Retina (tissue), 1 donor: ENCODE results near the gene CIPC.

Source experiments
- DNase-seq: peaks from one replicate; pipeline ENCODE4 v3.0.0-alpha.2; 2016

CIPC gene

DNA sequence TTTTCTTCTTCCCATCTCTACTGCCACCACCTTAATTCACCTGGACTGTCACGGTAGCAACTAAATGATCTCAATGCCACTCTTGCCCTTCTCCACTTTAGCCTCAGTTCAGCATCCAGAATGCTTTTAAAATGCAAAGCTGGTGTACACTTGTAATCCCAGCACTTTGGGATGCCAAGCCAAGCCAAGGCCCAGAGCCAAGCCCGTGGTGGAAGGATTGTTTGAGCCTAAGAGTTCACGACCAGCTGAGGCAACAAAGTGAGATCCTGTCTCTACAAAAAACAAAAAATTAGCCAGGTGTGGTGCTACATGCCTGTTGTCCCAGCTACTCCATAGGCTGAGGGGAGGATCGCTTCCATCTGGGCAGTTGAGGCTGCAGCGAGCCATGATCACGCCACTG, 5.9 kb downstream of the CIPC start:
- no peak for DNase-seq

GRCh38 chr14:77104393-77104792, 6.3 kb downstream of the CIPC start:
- DNase-seq = no peak

GRCh38 chr14:77105145-77105939, 7.3 kb downstream of the CIPC start:
- no peak for DNase-seq

- no peak for DNase-seq
Measured at GRCh38 chr14:77106666-77107065, 8.6 kb downstream of the CIPC start.

- DNase-seq = no peak
Measured at GRCh38 chr14:77107228-77107627, 9.2 kb downstream of the CIPC start.

DNA sequence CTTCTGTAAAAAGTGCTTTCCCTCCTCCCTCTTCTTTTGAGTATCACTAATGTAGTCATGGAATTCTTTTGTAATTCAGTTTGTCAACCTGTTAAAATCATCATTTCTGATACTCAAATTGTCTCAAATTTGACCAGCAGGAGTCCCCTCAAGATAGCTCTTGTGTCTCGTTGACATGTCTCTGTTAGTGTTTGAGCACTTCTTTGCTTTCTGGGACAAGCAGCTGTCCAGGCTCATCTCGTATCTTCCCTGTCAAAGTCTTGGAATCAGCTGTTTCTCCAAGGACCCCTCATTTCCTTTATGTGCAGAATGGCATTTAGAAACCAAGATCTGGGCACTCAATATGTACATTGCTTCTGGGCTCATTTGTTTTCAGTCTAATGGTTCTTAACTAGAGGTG, 10.7 kb downstream of the CIPC start:
- DNase-seq = no peak

- no peak for DNase-seq
Measured at GRCh38 chr14:77109656-77110055, 11.6 kb downstream of the CIPC start.

- DNase-seq = no peak
Measured at GRCh38 chr14:77110286-77110685, 12.2 kb downstream of the CIPC start.

DNA sequence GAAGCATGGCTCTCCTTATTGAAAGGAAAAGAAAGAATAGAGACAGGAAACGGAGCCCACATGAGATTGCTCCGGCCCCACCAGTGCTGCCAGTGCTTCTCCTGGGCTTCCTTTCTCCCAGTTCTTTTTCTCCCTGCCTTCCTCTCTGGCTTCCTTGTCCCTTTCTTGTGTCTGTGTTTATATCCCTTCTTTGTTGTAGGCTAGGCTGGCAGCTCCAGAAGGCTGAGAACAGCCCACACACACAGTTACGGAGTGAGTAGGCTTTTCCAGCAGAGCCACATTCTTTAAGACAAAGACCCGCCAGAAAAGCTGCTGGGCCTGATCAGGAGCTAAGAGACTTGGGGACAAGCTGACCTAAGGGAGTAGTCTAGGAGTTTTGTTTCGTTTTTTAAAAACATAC, 13.0 kb downstream of the CIPC start:
- peak; percentile 64 for DNase-seq

DNA sequence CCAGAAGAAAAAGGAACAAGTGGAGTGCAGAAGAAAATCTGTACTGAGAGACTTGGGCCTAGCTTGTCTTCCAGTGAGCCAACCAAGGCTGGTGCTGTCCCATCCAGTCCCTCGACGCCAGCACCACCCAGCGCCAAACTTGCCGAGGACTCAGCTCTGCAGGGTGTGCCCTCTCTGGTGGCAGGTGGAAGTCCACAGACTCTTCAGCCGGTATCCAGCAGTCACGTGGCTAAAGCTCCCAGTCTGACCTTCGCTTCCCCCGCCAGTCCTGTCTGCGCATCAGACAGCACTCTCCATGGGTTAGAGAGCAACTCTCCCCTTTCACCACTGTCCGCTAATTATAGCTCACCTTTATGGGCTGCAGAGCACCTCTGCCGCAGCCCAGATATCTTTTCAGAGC, 15.6 kb downstream of the CIPC start:
- no peak for DNase-seq

- no peak for DNase-seq
Measured at GRCh38 chr14:77114609-77115008, 16.6 kb downstream of the CIPC start.

GRCh38 chr14:77116172-77116817, 18.2 kb downstream of the CIPC start:
- DNase-seq = no peak

DNA sequence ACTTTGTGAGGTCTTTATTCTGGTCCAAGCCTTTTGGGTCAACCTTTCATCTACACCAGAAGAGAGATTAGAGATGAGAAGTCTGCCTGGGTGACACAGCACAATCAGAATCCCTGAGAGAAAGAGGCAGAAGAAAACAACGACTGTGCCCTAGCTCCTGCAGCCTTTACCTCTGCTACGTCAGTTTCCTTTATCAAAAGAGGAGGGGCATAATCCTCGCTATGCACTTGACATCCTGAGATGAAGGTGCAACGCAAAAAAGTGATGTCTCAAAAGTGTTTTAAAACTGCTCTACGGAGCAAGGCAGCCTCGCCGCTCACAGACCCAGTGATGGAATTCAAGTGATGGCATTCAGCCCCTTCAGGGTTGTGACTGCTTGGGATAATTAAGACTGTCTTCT, 21.8 kb downstream of the CIPC start:
- DNase-seq = no peak

GRCh38 chr14:77120771-77121743, 23.0 kb downstream of the CIPC start:
- peak; percentile 49 for DNase-seq

DNA sequence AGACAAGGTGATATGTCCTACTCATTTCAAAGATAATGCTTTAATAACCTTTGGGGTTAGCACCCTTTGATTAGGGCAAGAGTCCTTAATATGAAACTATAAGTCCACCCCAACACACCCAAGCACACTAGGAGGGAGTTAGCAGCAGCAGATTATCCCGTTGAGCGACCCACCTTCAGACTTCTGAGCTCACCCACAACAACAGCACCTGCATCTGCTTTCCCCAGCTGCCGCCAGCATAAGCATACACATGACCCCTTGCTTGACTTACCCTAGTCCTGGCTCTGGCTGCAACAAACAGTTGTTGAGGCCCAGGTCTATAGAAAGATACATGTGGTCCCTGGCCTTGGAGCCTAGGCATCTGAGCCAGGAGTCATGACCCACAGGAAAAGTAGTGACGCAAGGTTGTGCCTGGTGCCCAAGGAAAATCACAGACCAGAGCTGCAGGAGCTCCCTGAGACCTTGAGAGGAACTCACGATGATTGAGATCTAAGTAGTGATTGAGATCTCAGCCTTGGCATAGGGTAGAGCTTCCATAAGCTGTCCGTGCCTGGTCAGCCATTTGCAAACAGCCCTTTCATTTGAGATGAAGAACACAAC, 24.6 kb downstream of the CIPC start:
- no peak for DNase-seq

DNA sequence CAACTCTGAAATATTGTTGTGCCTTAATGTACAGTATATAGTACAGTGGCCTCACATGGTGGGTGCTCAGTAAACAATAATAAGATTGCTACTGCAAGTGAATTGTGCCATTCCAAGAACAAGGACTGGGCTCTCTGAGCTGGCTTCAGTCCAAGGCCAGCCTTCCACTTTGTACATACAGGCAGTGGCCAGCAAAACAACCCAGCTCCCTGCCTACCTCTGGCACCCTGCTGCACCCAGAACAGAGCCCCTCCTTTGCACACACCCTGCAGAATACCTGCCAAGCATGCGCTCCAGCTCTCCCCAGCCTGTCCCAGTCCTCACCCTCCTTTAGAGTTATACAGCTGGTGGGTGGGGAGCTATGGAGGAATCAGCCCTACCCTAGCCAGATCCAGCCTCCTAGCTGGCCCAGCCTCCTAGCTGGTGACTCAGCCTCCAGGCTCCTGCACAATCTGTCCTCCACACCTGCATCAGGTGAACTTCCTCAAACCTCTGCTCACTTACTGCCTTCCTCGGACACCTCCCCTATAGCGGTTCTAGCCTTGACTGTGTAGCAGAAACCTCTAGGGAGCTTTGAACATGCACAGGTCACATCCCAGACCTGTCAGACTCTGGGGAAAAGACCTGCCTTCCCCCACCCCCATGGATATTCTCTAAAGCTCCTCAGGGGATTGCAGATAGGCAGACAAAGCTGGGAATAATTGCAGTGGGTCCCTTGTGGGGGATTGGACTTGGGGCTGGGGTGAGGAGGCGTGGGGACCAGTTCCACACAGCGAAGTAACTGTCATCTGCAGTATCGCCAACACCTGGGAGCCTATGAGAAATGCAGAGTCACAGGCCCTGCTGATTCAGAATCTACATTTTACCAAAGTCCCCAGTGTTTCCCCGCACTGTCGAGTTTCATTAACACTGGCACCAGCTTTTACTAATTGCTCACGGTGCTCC, 25.6 kb downstream of the CIPC start:
- no peak for DNase-seq

DNA sequence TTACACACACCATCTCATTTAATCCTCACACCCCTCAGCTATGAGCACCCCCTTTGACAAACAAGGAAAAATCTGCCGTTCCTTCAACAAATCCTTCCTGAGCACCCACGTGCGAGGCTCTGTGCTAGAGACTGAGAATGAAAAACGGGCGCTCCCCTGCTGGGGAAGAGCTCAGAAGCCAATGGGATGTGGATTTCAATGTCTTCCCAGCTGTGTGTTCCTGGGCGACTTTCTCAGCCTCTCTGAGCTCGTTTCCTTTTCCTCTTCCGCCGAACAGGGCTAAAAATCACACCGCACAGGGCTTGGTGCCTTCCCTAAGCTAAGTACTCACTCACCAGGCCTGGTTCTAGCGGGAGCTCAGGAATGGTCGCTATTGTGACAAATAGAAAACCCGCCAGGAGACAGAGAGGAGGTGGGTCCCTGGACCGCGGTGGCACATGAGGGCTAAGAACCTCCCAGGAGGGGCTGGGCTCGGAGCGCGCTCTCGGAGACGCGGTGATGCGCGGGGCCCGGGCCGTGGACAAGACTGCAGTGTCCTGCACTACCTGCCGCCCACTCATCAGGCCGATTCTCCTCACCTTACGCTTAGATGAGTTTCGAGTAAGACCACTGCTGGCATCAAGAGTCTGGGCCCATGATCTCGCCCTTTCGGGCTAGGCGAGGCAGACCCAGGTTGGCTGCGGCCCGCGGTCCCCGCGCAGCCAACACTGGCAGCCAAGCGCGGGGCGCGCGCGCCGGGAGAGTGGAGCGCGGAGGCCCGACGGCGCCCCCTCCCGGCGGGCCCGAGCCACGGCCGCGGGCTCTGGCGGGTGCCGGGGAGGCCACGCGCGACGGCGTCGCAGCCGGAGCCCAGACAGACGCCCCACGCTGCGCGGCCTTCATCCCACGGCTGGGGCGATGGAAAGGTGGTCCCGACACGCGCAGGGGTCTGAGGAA, 26.6 kb downstream of the CIPC start:
- peak; percentile 86 for DNase-seq

DNA sequence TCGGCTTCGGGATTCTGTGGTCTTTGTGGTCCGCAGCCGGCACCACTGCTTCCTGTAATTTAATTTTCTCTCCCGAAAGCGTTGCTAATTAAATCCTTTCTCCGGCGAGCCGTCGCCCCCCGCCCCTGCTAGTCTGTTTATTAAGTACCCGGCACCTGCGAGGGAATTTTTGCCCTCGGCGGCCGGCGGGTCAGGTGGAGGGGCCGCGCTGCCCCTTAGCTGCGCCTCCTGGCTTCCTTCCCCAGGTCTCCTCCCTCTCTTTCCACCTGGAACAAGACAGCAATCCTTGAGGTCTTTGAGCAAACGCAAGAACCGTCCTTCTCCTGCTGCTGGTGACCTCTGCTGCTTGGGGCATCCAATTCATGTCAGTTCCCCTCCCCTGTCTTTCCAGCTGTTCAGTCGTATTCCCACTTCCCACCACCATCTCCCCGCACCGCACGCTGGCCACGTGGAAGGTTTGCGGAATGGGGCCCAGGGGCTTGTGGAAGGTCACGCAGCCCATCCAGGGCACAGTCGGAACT, 27.3 kb downstream of the CIPC start:
- peak; percentile 58 for DNase-seq

- DNase-seq = no peak
Measured at GRCh38 chr14:77125823-77126325, 27.8 kb downstream of the CIPC start.

DNA sequence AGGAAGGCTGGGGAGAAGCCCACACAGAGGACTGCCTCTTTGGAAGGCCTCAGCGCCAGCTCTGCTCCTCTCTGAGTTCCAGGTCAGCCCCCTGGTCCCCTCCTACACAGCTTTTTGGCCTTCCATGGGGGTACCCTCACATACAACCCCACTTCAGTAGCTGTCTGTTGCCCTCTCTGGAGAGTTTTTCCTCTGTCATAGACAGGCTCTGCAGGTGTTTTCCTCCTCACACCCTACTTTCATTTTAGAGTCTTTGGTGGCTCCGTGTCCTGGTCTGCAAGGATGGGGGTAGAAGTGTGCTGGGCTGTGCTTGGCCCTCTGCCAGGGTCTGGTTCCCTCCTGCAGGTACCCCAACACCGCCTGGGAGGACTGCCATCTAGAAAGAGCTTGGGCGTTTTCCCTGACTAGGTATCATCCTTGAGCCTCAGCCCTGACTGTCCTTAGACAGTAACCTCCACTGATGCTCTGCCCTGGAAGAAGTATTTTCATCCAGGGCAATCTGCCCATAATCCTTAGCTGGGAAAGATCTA, 28.5 kb downstream of the CIPC start:
- DNase-seq = no peak
